Measurements from ENCODE around the gene CDK11A. TPM values are rescaled to one million over a fixed set of nuclear protein-coding genes. Genes with fewer than 3 reads are reported as not detected.

The CDK11A gene
- total RNA-seq, 1 experiment from 2014 or later, result 36.2 TPM

DNA sequence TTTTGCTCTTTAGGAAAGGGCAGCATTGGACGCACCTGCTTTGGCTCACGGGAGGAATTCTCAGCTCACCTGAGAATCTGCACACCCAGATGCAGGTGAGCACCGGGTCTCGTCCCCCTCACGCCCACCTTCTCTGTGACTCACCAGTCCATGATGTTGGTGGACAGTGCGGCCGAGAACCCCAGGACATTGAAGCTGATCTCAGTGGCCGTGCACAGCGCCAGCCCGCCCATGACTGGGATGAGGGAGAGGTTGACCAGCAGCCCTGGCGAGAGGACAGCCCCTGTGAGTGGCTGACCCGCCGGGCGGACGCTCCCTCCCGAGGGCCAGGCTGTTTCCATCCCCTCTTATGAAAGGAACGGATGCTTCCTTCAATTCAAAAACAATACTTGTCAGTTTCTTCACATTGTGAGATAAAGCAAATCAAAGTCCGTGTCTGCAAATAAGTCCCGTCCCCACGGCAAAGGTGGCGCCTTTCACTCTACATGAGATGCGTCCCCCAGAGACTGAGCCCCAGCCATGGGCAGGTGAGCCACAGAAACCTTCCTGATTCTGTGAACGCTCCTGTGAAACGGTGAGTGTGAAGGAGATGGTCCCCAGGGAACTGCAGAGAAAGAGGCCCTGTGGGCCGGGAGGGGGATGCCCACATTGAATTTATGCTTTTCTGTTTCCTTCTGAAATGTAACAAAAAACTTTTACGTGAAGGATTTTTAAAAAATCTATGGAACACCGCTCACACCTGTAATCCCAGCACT, 52.6 kb downstream of the CDK11A start:
- BruUV-seq (replicated peaks), result no TSS peak
- H3K27me3 Mint-ChIP-seq (ENCODE audit: unreplicated experiment), result no peaks in the 10 kb centered on the region
- no peak overlapping the region for H3K4me3 Mint-ChIP-seq (ENCODE audit: low read depth, unreplicated experiment)
- H3K27ac Mint-ChIP-seq (ENCODE audit: unreplicated experiment), result no peak overlapping the region
- peaks cover 17% of the 10 kb centered on the region for H3K36me3 Mint-ChIP-seq (ENCODE audit: insufficient read depth, unreplicated experiment)
- H3K9me3 Mint-ChIP-seq (ENCODE audit: low read depth, unreplicated experiment), result no peaks in the 10 kb centered on the region
- TF ChIP-seq, protein P1, sequence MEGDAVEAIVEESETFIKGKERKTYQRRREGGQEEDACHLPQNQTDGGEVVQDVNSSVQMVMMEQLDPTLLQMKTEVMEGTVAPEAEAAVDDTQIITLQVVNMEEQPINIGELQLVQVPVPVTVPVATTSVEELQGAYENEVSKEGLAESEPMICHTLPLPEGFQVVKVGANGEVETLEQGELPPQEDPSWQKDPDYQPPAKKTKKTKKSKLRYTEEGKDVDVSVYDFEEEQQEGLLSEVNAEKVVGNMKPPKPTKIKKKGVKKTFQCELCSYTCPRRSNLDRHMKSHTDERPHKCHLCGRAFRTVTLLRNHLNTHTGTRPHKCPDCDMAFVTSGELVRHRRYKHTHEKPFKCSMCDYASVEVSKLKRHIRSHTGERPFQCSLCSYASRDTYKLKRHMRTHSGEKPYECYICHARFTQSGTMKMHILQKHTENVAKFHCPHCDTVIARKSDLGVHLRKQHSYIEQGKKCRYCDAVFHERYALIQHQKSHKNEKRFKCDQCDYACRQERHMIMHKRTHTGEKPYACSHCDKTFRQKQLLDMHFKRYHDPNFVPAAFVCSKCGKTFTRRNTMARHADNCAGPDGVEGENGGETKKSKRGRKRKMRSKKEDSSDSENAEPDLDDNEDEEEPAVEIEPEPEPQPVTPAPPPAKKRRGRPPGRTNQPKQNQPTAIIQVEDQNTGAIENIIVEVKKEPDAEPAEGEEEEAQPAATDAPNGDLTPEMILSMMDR (IDR thresholded peaks at IDR 0.05; ENCODE audit: unreplicated experiment), result no peak
- intact Hi-C loops (cut with micrococcal nuclease; ENCODE audit: unreplicated experiment), result no loop called here
- DNase-seq, result no peak
- CTCF ChIA-PET, result no interaction called here
- no peaks in the 10 kb centered on the region for H3K4me1 Mint-ChIP-seq (ENCODE audit: low read depth, unreplicated experiment)

DNA sequence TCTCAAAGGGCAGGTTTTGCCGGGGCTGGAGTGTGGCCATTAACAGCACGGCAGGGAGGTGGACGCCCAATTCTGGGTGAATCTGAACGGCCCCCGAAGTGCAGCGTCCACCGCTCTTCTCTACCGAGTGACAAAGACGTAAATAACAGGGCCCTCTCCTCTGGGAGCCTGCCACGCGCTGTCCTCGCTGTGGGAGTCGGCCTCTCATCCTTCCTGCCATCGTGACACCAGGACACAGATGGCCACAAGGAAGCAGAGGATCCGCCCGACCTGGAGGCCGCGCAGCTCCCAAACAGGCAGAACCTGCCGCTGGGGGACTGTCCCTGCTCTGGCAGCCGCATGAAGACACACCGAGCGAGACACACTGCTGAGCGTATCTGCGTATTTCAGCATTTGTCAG, 53.3 kb downstream of the CDK11A start:
- BruUV-seq (replicated peaks), result no TSS peak
- H3K27me3 Mint-ChIP-seq (ENCODE audit: unreplicated experiment), result no peaks in the 10 kb centered on the region
- peaks cover 22% of the 10 kb centered on the region for H3K36me3 Mint-ChIP-seq (ENCODE audit: insufficient read depth, unreplicated experiment)
- no peak overlapping the region for H3K27ac Mint-ChIP-seq (ENCODE audit: unreplicated experiment)
- TF ChIP-seq, protein P1 (IDR thresholded peaks at IDR 0.05; ENCODE audit: unreplicated experiment), result no peak
- CTCF ChIA-PET, result no interaction called here
- no peak for DNase-seq
- intact Hi-C loops (cut with micrococcal nuclease; ENCODE audit: unreplicated experiment), result no loop called here
- H3K4me3 Mint-ChIP-seq (ENCODE audit: low read depth, unreplicated experiment), result no peak overlapping the region
- H3K9me3 Mint-ChIP-seq (ENCODE audit: low read depth, unreplicated experiment), result no peaks in the 10 kb centered on the region
- H3K4me1 Mint-ChIP-seq (ENCODE audit: low read depth, unreplicated experiment), result no peaks in the 10 kb centered on the region

DNA sequence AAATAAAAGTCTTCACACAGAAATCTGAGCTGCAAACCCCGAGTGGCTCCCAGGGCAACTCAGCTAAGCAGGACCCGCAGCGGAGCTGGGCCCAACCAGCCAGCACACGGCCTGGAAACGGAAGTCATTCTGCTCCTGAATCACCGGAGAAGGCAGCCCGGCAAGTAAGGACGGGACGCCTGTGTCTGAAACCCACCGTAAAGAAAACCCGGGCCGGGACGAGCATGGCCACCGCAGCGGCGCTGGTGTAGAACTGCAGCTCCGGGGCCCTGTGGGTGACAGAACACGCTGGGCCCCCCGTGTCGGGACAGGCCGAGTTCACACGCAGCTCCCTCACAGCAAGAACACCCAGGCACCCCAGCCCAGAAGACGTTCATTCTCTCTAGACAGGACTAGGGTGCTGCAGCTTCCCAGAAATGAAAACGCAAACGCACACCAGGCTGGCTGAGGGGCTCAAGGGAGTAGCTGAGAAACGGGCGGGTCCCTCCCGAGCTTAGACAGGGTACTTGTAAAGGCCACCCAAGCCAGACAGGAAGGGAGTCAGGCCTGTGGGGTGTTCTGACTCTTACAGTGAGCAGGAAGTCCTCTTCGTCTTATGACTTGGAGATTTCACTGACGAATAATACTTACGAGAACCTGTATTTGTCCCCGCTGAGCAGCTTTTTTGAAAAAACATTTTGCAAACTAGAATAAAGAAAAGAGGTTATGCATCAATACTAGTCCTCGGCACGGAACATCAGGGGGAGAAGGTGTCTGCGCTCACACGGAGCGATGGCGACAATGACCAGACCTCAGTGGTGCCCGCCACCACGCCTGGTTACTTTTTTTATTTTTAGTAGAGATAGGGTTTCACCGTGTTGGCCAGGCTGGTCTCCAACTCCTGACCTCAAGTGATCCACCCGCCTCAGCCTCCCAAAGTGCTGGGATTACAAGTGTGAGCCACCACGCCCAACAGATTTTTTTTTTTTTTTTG, 54.4 kb downstream of the CDK11A start:
- Mint-ChIP-seq H3K36me3 (ENCODE audit: insufficient read depth, unreplicated experiment) (peaks cover 23% of the 10 kb centered on the region), H3K4me1 (ENCODE audit: low read depth, unreplicated experiment) (no peaks in the 10 kb centered on the region), H3K4me3 (ENCODE audit: low read depth, unreplicated experiment) (no peak overlapping the region), H3K27me3 (ENCODE audit: unreplicated experiment) (no peaks in the 10 kb centered on the region), H3K9me3 (ENCODE audit: low read depth, unreplicated experiment) (no peaks in the 10 kb centered on the region), H3K27ac (ENCODE audit: unreplicated experiment) (no peak overlapping the region)
- intact Hi-C loops (cut with micrococcal nuclease; ENCODE audit: unreplicated experiment), result no loop called here
- DNase-seq, result no peak
- TF ChIP-seq, protein P1 (IDR thresholded peaks at IDR 0.05; ENCODE audit: unreplicated experiment), result no peak
- BruUV-seq (replicated peaks), result no TSS peak
- CTCF ChIA-PET, result interaction anchor here (0.7 kb wide), 1 partner anchor 249 kb away, joined by 3 read pairs; no protein-coding TSS in a partner anchor

DNA sequence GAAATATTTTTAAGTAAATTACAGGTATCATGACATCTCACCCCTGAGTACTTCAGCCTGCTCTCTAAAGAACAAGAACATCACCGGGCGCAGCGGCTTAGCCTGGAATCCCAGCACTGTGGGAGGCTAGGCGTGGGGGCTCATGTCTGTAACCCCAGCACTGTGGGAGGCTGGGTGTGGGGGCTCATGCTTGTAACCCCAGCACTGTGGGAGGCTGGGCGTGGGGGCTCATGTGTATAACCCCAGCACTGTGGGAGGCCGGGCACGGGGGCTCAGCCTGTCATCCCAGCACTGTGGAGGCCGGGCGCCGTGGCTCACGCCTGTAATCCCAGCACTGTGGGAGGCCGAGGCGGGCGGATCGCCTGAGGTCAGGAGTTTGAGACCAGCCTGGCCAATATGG, 57.6 kb downstream of the CDK11A start:
- TF ChIP-seq, protein P1 (IDR thresholded peaks at IDR 0.05; ENCODE audit: unreplicated experiment), result no peak
- Mint-ChIP-seq H3K36me3 (ENCODE audit: insufficient read depth, unreplicated experiment) (peaks cover 19% of the 10 kb centered on the region), H3K27me3 (ENCODE audit: unreplicated experiment) (no peaks in the 10 kb centered on the region), H3K27ac (ENCODE audit: unreplicated experiment) (no peak overlapping the region), H3K9me3 (ENCODE audit: low read depth, unreplicated experiment) (no peaks in the 10 kb centered on the region), H3K4me1 (ENCODE audit: low read depth, unreplicated experiment) (no peaks in the 10 kb centered on the region), H3K4me3 (ENCODE audit: low read depth, unreplicated experiment) (no peak overlapping the region)
- DNase-seq, result no peak
- no TSS peak for BruUV-seq (replicated peaks)
- intact Hi-C loops (cut with micrococcal nuclease; ENCODE audit: unreplicated experiment), result no loop called here
- CTCF ChIA-PET, result no interaction called here

Measured in Calu3 (cell line).